ENCODE data around the gene DNASE1L3.
A peak's percentile ranks its signal among the peaks of the same experiment; 100 is the strongest.
"Not testable (repeated sequence)": the region's sequence is repeated elsewhere in the genome, so short reads cannot be mapped to it uniquely, and the experiment has no call there.

Gene DNASE1L3

DNA sequence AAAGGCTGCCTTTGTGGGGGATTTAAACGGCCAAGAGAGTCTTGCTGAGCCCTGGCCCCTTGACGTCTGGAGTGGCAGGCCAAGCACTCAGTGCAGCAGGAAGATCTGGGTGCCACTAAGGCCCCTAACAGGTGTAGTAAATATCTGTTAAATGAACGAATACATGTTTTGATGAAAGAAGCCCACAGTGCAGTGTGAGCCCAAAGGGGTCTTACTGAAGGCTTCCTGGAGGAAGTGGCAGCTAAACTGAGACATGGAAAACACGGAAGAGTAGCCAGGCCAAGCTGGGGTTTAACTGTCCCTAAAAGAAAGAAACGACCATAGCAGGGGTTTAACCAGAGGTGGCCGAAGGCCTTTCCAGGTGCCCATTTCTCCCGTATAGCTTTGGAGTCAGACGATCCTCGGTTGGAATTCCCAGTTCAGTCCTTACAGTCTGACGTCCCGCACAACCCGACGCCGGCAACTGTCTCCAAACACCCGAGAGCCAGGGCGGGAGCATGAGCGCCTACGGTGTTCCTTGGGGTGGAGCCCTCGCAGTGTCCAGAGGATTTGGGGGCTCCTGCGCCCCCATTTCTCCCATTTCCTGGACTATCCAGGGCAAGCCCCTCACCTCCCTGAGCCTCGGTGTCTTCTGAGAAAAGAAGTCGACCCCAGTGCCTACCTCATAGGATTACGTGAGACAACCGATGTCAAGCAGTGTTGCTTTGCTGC, 25.9 kb upstream of the DNASE1L3 start:
- DNase-seq (ENCODE audit: low read depth, low spot score), result no peak

DNA sequence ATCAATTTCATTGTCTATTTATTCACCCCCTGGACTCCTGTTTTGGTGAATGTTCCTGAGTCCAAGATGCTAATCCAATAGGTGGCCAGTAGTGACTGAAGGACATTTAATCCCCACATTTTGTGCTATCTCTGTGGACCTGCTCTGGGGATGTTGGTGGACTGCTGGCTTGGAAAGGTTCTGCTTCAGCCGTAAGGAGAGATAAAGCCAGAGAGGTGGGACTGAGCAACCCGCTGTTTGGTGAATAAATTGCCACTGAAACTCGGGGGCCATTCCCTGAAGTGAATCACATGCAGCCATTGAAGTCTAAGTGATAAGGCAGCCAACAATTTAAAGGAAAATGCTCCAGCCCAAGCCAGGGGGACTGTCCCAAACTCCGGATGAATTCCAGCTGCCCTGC, 25.2 kb upstream of the DNASE1L3 start:
- DNase-seq (ENCODE audit: low read depth, low spot score), result no peak

DNA sequence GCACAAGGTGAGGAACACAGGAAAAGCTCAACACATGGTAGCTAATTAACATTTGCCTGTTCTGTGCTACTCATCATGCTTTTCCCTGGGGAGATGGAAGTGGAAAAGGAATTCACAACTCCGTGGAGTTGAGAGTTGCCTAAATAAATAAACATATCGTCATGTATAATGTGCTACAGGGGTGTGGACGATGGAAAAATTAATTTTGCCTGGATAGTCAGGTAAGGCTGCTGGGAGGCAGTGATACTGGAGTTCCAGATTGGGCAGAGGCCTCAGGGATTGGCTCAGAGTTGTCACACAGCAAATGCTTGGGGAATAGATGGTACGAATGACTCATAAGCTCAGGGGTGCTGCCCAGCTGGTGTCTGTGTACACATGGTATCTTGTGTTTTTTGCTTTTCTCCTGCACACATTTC, 23.8 kb upstream of the DNASE1L3 start:
- DNase-seq (ENCODE audit: low read depth, low spot score), result no peak

DNA sequence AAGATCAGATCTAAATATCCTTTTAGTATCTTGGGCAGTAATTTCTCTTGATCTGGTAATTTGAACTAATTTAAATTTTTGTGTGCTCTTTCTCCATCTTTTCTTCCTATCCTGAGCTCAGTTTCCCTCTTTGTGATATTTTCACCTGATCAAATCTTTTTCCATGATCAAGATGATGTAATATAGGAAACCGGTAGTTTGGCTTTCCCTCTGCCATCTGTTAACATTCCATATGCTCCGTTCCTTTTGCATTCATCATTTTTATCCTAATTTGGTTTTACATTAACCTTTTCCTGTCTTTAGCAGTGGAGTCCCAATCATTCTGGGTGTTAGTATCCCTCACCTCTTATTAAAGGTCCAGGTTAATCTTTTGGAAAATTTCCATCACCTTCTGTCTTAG, 20.9 kb upstream of the DNASE1L3 start:
- no peak for DNase-seq (ENCODE audit: low read depth, low spot score)

DNA sequence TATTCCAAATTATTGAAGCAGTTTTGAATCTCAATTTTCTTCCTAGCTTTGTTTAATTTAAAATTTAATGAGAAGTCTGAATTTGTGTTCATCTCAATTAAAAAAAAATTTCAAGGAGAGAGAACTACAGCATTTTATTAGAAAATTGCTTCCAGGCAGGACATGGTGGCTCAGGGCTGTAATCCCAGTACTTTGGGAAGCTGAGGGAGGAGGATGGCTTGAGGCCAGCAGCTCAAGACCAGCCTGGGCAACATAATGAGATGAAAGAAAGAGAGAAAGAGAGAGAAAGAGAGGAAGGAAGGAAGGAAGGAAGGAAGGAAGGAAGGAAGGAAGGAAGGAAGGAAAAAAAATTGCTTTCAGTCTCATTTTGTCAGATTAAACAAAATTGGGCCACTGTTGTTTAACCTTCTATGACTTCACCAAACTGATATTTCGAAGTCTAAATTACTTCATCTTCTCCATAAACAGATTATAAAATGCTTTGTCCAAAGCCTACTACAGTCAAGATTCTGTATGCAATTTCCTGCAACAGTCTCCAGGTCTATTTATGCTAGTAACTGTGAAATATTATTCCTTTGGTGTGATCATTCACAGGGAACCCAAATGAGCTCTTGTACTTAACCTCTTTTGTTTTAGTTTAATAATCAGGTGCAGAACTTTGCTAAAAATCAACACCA, 20.2 kb upstream of the DNASE1L3 start:
- no peak for DNase-seq (ENCODE audit: low read depth, low spot score)

DNA sequence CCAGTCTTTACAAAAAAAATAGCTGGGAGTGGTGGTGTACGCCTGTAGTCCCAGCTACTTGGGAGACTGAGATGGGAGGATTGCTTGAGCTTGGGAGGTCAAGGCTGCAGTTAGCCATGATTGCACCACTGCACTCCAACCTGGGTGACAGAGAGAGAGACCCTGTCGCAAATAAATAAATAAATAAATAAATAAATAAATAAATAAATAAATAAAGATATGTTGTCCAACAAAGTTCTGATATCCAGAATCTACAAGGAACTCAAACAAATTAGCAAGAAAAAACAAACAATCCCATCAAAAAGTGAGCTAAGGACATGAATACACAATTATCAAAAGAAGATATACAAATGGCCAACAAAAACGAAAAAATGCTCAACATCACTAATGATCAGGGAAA, 17.2 kb upstream of the DNASE1L3 start:
- not testable (repeated sequence) for DNase-seq (ENCODE audit: low read depth, low spot score)

DNA sequence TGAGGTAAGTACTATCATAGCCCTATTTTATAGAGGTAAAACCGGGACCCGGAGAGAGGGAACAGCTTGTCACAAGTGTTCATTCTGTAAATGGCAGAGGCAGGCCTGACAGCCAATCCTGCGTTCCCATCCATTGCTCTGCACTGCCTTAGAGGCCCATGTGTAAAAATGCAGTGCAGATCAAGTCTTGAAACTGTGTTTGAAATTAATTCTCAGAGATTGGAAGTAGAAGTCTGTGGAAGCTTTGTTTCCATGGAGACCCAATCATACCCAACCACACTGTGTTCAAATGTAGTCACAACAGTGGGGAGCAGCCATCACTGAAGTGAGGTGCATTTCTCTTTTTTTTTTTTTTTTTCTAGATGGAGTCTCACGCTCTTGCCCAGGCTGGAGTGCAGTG, 13.1 kb upstream of the DNASE1L3 start:
- no peak for DNase-seq (ENCODE audit: low read depth, low spot score)

DNA sequence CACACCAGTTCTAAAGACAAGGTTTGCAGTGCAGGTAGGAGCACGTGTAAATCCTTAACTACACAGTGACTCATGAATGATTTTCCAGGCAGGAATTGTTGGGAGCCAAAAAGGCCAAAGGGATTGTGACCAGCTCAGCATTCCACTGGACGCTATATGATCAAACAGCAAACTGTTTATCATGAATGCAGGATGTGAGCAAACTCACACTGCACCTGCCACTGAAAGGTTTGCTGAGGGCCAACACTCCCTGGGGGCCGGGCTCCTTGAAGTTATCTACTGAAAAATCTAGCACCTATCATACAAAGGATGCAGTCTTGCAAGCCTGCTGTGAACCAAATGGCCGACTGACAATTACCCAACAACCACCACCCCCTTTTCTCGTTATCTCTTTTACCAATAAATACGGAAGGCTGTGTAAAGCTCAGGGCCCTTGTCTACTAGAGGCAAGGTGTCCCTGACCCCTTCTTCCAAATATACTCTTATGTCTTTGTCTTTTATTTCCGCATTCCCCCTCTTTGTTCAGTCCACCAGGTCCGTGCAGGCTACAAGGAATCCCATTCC, 11.5 kb upstream of the DNASE1L3 start:
- no peak for DNase-seq (ENCODE audit: low read depth, low spot score)

DNA sequence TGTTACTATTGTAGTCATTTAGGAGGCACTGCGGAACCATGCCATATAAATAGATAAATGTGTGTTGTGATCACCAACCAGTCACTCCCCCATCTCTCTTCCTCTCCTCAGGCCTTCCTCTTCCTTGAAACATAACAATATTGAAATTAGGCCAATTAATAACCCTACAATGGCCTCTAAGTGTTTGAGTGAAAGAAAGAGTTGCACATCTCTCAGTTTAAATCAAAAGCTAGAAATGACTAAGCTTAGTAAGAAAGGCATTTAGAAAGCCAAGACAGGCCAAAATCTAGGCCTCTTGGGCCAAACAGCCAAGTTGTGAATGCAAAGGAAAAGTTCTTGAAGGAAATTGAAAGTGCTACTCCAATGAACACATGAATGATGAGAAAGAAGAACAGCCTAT, 8.1 kb upstream of the DNASE1L3 start:
- no peak for DNase-seq (ENCODE audit: low read depth, low spot score)

DNA sequence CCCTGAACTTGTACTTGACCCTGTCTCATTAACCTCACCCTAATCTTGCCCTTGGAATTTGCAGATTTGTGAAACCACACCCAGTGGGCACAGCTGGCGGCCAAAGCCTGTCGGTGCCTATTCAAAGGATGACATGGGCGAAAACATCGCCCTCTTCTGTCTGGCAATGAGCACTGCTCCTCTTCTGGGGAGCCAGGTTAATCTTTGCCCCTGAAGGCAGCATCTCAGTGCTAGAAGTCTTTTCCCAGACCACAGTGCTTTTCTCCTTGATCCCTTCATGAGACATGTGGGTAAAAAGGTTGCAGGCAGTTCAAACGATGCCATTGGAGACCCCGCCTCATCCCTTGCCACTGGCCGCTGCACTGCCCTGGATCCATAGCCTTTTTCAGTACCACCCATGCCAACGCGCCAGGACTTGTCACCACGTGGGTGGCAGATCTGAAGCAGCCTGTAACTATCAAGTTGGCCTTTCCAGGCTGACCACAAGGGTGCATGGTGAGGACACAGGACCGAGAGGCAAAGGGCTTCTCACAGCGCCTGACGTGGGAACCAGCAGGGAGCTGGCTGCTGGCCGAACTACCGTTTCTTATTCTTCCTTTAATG, 6.5 kb upstream of the DNASE1L3 start:
- peak; percentile 18 for DNase-seq (ENCODE audit: low read depth, low spot score)

DNA sequence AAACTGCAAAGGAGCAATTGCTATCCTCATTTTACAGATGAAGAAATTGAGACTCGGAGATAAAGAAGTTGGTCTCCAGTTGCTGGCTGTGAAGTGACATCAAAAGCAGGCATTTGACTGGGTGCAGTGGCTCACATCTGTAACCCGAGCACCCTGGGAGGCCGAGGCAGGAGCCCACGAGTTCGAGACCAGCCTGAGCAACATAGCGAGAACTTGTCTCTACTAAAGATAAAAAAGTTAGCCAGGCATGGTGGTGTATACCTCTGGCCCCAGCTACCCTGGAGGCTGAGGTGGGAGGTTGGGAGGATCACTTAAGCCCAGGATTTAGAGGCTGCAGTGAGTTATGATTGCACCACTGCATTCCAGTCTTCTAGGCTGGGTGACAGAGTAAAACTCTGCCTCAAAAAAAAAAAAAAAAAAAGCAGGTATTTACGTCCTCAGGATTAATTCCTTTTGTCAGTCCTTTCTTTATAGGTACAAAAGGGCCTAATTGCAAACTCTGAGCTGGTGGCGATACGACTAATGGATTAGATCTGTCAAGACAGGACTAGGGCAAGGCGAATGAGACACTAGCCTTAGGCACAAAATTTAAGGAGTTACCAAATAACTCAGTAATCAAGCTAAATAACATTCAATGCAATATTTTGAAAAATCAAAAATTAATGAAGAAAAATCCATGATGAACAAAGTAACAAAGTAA, 5.9 kb upstream of the DNASE1L3 start:
- DNase-seq (ENCODE audit: low read depth, low spot score), result no peak

DNA sequence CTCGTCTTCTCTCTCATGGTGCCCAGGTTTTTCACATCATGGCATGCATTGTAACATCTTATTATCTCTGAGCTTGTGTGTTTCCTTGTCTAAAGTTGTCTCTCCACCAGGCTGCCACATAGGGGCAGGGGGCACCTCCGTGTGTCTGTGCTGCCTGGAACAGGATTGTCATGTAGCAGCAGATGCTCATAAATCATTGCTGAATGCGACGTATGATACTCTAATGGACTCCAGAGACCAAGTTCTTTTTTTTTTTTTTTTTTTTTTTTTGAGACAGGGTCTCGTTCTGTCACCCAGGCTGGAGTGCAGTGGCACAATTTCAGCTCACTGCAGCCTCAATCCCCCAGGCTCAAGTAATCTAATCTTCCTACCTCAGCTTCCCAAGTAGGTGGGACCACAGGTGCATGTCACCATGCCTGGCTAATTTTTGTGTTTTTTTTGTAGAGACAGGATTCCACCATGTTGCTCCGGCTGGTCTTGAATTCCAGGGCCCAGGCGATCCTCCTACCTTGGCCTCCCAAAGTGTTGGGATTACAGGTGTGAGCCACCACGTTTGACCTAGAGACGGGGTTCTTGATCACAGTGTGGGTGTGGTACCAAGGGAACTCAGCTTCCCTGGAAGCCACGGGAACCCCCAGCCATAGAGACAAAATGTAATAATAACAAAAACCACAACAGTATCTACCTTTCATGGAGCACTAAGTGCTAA, 4.7 kb upstream of the DNASE1L3 start:
- no peak for DNase-seq (ENCODE audit: low read depth, low spot score)

DNA sequence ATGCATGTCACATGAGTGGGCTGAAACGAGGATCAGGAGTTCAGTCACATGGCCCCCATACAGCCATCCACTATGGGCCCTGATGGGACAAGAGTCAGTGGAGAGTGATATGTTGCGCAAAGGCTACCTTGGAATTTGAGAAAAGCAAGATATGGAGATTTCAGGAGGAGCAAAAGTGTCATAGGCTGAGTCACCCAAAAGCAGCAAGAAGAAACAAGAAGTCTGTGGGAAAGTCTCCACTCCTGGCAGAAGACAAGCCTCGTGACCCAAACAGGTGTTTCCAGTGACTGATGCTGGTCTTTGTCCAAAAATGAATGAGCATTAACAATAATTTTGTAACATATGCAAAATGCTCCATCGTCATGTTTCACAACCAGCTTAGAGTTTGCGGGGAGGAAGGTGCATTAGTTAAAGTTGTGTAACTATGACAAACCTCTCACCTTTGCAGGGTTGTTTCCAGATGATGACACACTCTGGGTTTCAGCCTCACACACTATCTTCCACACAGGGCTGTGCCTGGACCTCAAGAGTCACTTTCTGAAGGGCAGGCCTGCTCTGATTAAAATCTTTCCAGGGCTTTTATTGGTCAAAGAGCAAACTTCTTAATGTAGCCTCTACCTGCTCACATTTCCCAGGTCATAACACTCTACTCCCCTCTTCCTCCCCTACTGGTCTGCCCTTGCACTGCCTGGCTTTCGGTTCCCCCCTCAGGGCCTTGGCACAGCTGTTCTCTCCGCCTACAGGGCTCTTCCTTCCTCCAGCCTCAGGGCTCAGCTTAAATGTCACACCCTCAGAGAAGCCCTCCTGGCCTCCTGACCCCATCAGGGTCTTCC, 3.9 kb upstream of the DNASE1L3 start:
- DNase-seq (ENCODE audit: low read depth, low spot score), result no peak

DNA sequence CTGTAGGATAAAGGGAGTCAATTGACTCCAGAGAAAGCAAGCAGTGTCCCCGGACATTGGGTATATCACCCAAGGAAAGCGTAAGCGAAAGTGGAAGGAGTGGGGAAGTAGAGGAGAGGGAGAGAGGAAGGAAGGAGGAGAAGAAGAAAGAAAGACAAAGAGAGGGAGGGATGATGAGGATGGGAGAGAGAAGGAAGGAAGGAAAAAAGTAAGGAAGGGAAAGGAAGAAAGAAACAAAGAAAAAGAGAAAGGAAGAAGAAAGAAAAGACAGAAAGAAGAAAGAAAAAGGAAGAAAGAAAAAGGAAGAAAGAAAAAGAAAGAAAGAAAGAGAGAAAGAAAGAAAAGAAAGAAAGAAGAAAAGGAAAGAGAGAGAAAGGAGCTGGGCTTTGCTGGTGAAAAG, 839 bp downstream of the DNASE1L3 start:
- no peak for DNase-seq (ENCODE audit: low read depth, low spot score)

DNA sequence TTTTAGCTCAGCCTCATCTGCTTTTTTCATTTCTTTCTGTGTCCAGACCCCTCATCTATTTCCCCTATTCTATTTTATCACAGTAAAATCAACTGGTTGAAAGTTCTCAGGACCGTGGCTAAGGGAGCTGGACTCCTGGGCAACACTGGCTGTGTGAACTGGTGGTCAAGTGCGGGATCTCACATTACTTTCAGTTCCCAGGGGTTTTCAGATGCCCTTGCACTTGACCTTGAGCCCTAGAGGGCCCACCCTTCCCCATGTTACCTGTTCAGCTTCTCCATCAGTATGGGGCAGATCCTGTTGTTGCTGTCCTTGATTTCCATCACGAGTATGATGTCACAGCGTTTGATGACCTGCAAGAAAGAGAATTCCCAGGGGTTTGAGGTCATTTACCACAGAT, 2.8 kb downstream of the DNASE1L3 start:
- DNase-seq (ENCODE audit: low read depth, low spot score), result no peak

DNA sequence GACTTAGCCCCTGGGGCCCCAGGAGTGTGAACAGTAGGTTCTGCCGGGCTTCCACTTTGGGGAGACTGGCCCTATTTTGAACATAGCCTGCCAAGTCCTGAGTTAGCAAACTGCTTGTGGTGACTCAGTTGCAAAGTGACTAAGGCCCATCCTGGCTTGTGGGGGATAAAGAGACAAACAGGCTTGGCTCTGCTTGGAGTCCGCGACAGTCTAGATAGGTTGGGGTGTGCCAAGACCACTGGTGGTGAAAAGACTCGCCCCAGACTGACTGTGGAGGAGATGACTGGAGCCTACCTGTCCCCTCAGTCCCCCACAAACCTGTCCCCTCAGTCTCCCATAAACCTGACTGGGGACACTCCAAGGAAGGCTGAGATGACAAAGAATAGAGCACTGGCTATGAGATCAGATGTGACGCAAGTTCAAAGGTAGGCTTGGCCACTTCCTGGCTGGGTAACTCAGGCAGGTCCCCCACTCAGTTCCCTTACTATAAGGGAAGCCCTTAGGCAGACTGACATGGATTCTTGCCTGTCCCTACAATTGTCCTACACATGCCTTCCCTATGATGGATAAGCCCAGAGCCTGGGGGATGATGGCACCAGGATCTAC, 4.3 kb downstream of the DNASE1L3 start:
- DNase-seq (ENCODE audit: low read depth, low spot score), result no peak

DNA sequence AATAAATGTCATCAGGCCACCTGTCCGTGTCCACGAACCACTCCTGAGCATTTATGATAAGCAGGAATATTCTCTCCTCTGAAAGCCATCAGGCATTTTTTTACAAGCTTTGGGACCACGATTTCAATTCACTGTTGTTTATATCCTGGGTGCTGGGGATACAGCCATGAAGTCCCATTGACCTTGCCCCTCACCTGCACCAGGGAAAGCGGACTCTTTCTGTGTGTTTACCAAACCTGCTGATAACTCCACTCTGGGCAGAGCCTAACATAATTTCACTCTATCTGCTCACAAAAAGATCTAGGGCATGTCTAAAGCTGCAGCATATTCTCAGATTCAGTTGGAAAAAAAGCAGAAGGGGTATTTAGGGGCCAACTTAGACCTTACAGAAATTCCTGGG, 4.8 kb downstream of the DNASE1L3 start:
- DNase-seq (ENCODE audit: low read depth, low spot score), result no peak

DNA sequence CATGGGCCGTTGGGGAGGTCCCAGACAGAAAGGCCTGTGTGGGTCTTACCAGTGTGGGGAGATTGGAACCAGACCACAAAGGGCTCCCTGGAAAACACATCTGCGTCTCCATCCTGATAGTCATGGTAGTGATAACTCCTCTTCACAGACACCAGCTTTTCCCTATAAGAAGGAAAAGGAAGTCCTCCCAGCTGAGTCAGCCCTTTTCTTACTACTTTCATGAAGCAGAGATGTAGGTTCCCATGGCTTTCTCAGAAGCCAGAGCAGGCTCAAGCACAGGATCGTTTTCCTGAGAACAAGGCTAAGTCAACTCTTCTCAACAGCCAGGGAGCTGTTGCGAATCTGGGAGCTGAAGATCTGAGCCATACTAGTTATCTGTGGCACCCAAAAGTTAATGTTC, 6.1 kb downstream of the DNASE1L3 start:
- DNase-seq (ENCODE audit: low read depth, low spot score), result no peak

DNA sequence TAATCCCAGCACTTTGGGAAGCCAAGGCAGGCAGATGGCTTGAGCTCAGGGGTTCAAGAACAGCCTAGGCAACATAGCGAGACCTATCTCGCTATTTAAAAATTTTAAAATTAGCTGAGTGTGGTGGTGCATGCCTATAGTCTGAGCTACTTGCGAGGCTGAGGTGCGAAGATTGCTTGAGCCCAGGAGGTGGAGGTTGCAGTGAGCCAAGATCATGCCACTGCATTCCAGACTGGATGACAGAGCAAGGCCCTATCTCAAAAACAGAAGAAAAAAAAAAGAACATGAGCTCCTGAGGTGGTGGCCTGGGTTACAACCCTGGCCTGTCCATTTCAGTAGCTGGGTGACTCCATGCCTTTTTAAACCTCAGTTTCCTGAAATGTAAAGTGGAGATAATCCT, 7.2 kb downstream of the DNASE1L3 start:
- no peak for DNase-seq (ENCODE audit: low read depth, low spot score)

DNA sequence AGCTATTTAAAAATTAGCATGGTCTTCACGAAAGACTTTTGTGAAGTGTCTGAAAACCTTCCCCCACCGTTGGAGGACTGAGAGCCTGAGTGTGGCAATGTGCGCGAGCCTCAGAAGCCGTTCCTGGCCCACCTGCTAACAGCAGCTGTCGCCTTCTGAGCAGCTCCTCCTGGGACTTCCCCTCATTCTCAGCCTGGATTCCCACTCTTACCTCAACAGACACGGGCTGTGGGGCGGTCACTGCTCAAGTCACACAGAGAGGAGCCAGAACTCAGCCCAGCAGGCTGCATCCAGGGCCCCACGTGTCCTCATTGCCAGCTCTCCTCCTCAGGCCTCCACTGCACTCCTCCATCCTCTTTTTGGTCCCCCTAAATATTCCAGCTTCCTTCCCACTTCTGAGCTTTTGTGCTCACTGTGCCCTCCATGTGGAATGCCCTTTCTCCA, 7.8 kb downstream of the DNASE1L3 start:
- no peak for DNase-seq (ENCODE audit: low read depth, low spot score)

Data from activated naive CD8-positive, alpha-beta T cell treated with anti-CD3 and anti-CD28 coated beads, Interleukin-2, amount 50 U/mL, for 16 hours (primary cell).